Forelimb muscle (tissue), 1 donor: ENCODE results near the gene TGFB1. TPM values are rescaled to one million over a fixed set of nuclear protein-coding genes. Genes with fewer than 3 reads are reported as not detected.
"Not testable (repeated sequence)": the region's sequence is repeated elsewhere in the genome, so short reads cannot be mapped to it uniquely, and the experiment has no call there.

Experiments used
- DNase-seq: peaks from one replicate; pipeline ENCODE4 v3.0.0-alpha.2; 2013; ENCODE audit warnings: low read depth
- polyA plus RNA-seq: library from polyadenylated mRNA; unstranded; fragments of 120-200 nt; gene quantifications from one replicate; pipeline ENCODE4 v1.2.1, GENCODE V29; 2013; ENCODE audit not compliant: insufficient read length

The TGFB1 gene
- polyA plus RNA-seq, 1 donor = 19.6 TPM

DNA sequence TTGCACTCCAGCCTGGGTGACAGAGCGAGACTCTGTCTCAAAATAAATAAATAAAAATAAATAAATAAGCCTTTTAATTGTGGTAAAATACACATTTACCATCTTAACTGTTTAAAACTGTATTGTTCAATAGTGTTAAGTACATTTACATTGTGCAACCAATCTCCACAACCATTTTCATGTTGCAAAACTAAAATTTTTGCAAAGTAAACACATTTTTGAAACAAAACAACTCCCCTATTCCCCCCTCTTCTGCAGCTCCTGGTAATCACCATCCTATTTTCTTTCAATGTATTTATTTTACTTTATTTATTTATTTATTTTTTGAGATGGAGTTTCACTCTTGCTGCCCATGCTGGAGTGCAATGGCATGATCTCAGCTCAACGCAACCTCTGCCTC lies 16.0 kb upstream of the TGFB1 start:
- DNase-seq = no peak

DNA sequence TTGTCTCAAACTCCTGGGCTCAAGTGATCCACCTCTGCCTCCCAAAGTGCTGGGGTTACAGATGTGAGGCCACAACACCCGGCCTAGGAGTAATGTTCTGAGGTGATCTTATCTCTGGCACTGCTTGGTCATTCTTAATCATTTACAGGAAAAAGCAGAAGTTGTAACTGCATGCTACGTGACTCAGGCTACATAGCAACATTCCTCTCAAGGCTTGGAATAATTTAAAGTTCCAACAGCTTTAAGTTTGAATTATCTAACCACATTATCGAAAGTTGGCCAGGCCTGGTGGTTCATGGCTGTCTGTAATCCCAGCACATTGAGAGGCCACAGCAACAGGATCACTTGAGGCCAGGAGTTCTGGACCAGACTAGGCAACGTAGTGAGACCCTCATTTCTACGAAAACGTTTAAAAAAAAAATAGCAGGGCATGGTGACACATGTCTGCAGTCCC lies 14.2 kb upstream of the TGFB1 start:
- no peak for DNase-seq

DNA sequence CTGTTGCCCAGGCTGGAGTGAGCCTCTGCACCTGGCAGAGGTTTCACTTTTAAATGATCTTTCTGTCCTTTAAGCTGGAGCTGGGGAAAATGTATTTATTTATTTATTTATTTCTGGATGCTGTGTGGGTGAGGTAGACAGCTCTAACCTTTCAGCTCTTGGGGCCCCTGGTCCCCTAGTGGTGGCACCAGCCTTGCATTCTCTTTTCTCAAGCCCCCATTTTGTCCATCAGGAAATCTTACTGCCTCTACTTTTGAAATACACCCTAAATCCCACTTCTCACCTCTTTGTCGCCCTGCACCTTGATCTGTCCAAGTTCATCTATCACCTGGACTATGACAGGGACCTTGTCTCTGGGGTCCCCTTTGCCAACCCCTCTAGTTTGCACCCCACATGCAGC lies 12.4 kb upstream of the TGFB1 start:
- DNase-seq = no peak

DNA sequence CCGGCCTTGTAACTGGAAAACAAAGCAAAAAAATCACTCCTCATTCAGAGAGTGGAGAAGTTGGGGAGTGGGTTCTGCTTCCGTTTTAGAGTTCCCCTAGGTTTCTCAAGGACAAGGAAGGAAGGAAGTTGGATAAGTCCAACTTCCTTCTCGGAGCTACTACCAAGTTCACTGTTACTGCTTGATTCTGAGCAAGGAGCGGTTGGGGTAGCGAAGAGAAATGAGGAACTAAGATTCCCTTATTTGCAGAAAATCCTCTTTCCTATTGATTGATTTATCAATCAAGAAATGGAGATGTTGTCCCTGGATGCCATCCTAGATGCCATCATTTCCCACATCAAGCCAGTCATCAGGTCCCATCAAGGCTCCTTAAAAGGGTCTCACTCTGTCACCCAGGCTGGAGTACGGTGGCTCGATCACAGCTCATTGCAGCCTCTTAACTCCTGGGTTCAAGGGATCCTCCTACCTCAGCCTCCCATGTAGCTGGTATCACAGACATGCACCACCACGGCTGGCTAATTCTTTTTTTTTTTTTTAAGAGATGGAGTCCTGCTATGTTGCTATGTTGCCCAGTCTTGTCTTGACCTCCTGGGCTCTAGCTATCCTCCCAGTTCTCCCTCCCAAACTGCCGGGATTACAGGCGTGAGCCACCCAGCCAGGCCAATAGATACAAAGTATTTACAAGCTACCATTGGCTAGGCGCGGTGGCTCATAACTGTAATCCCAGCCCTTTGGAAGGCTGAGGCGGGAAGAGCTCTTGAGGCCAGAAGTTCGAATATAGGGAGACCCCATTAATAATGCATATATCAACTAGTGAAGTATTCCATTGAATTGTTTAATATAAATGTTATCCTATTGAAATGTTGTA lies 11.0 kb upstream of the TGFB1 start:
- no peak for DNase-seq

DNA sequence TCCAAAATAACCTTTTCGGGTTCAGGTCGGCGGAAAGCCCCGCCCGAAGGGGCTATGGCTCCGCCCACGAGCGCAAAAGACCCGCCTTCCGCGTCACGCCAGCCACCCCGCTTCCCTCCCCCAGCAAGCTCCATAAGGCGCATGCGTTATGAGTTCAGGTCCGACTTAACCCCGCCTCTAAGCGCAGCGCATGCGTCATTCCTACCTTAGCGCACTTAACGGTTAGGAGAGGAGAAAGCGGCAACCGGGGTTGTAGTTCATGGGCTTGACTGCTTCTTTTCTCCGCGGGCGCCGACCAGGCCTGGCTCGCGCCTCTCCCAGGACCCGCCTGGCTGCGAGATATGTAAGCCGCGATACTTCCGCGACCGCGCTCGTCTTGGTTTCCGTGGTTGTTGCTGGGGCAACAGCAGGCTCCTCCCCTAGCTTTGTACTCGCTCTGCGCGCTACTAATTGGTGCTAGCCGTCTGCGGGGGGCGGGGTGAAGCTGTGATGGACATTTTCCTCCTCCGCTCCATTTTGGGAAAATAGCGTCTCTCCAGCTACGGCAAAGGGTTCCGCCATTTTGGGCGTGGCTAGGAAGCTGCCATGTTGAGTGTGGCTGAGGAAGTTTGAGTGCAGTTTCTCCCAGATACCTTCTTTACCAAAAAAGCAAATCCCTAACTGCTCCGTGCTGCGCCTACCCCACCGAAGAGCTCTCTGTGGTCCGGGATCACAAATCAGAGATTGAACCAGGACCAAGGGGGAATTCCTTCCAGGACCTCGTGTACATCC lies 10.2 kb upstream of the TGFB1 start, which contains the start of gene B9D2:
Gene B9D2, minus strand, starts transcription at position 397 of the 771 bp plus-strand sequence. CDS start 630 bp downstream, outside the sequence.
- peak; percentile 96 for DNase-seq

- DNase-seq = no peak
Observed at GRCh38 chr19:41363371-41363752, 9.6 kb upstream of the TGFB1 start.

DNA sequence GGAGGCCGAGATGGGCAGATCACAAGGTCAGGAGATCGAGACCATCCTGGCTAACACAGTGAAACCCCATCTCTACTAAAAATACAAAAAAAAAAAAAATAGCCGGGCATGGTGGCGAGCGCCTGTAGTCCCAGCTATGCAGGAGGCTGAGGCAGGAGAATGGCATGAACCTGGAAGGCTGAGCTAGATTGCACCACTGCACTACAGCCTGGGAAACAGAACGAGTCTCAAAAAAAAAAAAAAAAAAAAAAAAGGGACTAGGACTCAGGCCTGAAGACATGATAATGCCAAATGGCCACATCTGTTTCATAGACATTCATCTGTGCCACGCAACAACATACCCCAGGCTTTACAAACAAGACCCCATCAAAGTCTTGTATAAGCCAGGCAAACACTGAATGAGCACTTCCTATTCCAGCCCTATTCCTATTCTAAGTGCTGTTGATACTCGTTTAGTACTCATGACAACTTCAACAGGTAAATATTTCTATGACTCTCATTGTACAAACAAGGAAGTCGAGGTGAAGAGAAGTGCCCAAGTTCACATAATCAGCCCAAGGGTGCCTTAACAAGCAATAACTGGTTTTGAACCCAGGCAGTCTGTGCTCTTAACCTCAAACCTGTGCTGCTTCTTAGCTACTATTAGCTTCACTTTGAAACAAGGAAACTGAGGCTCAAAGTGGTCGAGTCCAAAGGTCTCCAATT lies 8.6 kb upstream of the TGFB1 start:
- no peak for DNase-seq

DNA sequence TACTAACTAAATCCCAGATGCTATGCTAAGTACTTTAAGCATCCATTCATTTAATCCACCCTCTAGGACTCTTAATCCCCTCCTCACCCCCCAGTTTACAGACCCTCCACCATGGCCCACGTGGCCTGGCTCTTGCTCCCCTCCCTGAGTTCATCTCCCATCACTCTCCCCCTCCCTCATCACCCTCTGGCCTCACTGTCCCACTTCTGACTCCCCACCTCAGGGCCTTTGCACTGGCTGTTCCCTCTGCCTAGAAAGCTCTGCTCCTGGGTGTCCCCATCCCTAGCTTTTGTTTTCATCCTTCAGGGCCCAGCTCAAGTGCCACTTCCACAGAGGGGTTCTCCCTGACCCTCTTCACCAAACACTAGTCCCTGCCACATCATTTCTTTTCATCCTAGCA lies 6.0 kb upstream of the TGFB1 start:
- no peak for DNase-seq

GRCh38 chr19:41357746-41358145 lies 4.0 kb upstream of the TGFB1 start:
- DNase-seq = no peak

GRCh38 chr19:41356984-41357739 lies 3.4 kb upstream of the TGFB1 start:
- DNase-seq = no peak

GRCh38 chr19:41355802-41356201 lies 2.1 kb upstream of the TGFB1 start:
- DNase-seq = no peak

DNA sequence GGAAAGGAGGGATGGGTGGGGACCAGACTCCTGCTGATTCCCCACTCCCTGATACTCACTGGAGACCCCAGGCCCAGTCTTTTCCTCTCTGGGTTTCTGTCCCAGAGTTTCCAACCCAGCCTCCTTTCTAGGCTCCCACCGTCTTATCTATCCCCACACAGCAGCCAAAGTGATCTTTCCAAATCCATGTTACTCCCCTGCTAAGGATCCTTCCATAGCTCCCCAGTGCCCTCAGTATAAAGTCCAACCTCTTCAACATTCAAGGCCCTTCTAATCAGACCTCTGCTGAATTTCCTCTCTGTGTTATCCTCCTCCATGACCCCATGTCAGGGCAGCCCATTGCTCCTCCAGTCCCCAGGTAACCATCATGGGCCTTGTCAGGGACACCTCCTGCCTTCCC lies 1.3 kb upstream of the TGFB1 start:
- no peak for DNase-seq

- DNase-seq = no peak
Observed at GRCh38 chr19:41354343-41354953, 726 bp upstream of the TGFB1 start.

DNA sequence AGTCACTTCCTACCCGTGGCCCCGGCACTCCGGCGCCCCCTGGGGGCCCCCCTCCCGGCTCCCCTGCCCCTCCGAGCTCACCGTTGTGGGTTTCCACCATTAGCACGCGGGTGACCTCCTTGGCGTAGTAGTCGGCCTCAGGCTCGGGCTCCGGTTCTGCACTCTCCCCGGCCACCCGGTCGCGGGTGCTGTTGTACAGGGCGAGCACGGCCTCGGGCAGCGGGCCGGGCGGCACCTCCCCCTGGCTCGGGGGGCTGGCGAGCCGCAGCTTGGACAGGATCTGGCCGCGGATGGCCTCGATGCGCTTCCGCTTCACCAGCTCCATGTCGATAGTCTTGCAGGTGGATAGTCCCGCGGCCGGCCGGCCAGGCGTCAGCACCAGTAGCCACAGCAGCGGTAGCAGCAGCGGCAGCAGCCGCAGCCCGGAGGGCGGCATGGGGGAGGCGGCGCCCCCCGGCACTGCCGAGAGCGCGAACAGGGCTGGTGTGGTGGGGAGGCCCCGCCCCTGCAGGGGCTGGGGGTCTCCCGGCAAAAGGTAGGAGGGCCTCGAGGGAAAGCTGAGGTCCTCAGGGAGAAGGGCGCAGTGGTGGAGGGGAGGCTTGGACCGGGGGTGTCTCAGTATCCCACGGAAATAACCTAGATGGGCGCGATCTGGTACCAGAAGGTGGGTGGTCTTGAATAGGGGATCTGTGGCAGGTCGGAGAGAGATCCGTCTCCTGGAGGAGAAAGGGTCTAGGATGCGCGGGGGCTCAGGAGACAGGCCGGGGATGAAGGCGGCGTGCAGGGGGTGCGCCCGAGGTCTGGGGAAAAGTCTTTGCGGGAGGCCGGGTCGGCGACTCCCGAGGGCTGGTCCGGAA lies 885 bp downstream of the TGFB1 start:
- no peak for DNase-seq

- no peak for DNase-seq
Observed at GRCh38 chr19:41352279-41352608, 1.5 kb downstream of the TGFB1 start.

GRCh38 chr19:41351339-41352245 lies 2.1 kb downstream of the TGFB1 start:
- no peak for DNase-seq

DNA sequence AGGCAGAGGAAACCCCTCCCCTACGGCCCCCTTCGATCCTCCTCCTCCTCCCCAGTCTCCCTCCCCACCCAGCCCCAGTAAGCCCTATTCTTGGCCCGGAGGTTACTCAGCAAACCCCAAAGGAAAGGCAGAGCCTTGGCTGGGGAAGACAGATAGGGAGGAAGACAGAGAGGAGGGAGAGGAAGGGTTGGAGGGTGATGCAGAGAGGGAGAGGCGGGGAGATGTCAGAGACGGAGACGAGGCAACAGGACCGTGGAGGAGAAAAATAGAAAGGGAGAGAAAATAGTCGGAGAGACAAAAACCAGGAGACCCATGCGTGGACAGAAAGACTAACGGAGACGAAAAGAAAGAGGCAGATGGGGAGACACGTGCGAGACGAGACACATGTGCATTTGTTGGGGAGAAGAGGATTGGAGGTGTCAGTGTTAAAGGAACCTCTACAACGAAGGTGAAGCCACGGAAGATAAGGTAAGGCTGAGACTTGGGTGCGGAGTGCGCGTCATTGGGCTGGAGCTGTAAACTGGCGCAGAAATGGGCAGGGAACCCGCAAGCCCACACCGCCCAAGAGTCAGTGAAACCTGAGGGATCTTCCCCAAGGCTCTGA lies 2.9 kb downstream of the TGFB1 start:
- no peak for DNase-seq

- DNase-seq = not testable (repeated sequence)
Observed at GRCh38 chr19:41346916-41347315, 6.8 kb downstream of the TGFB1 start.

DNA sequence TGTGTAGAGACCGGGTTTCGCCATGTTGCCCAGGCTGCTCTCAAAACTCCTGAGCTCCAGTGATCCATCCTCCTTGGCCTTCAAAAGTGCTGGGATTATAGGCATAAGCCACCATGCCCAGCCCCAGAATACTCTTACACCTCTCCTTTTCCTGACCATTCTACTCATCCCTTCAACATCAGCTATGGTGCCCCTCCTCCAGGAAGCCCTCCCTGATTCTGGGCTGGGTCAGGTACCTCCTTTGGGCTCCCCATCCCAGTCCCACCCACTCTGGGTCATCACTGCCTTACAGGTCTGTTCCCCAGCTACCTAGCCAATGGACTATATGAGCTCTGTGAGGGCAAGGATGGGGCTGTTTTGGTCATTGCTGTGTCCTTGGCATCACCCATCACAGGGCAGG lies 9.6 kb downstream of the TGFB1 start:
- DNase-seq = no peak
